ENCODE measurements around the gene TNFRSF8. TPM values are rescaled to one million over a fixed set of nuclear protein-coding genes. Genes with fewer than 3 reads are reported as not detected.

The TNFRSF8 gene
- total and polyA plus RNA-seq, 7 donors: 0.25 to 0.86 (median 0.49) TPM

GRCh38 chr1:12178511-12178910 lies 115.4 kb downstream of the TNFRSF8 start:
- intact Hi-C loops (cut with DNase I): no loop called here
- Histone ChIP-seq H3K36me3 (ENCODE audit: insufficient read depth in 1 of 2, low read depth in 1 of 2) (no peaks in the 10 kb centered on the region), H3K4me1 (peaks cover 21% of the 10 kb centered on the region), H3K27me3 (ENCODE audit: insufficient read depth in 3 of 3, low read length in 2 of 3) (no peaks in the 10 kb centered on the region), H3K4me3 (no peak overlapping the region), H3K9me3 (no peaks in the 10 kb centered on the region), H3K27ac (peak overlapping the region; percentile 58)
- TF ChIP-seq CTCF (IDR thresholded peaks at IDR 0.05): no peak
- DNase-seq: no peak
- WGBS, 3 donors: 56 to 68% (median 57%) methylated on average over 10 to 11 of the region's 11 CpGs
- ATAC-seq: no peak

- Histone ChIP-seq H3K4me3 (no peak overlapping the region), H3K4me1 (peaks cover 24% of the 10 kb centered on the region), H3K27ac (peak overlapping the region; percentile 58), H3K9me3 (no peaks in the 10 kb centered on the region), H3K27me3 (ENCODE audit: insufficient read depth in 3 of 3, low read length in 2 of 3) (no peaks in the 10 kb centered on the region), H3K36me3 (ENCODE audit: insufficient read depth in 1 of 2, low read depth in 1 of 2) (no peaks in the 10 kb centered on the region)
- ATAC-seq: no peak
- intact Hi-C loops (cut with DNase I): no loop called here
- WGBS, 3 donors: 56 to 68% (median 67%) methylated on average over 17 of the region's 17 CpGs
- no peak for DNase-seq
- no peak for TF ChIP-seq CTCF (IDR thresholded peaks at IDR 0.05)
Observed at GRCh38 chr1:12179111-12179519, 116.0 kb downstream of the TNFRSF8 start.

GRCh38 chr1:12179676-12180075 lies 116.6 kb downstream of the TNFRSF8 start:
- Histone ChIP-seq H3K36me3 (ENCODE audit: insufficient read depth in 1 of 2, low read depth in 1 of 2) (no peaks in the 10 kb centered on the region), H3K27ac (peak overlapping the region; percentile 58), H3K4me1 (peaks cover 21% of the 10 kb centered on the region), H3K27me3 (ENCODE audit: insufficient read depth in 3 of 3, low read length in 2 of 3) (no peaks in the 10 kb centered on the region), H3K4me3 (no peak overlapping the region), H3K9me3 (no peaks in the 10 kb centered on the region)
- WGBS, 3 donors: 87 to 95% (median 94%) methylated on average over 8 of the region's 8 CpGs
- ATAC-seq (no peak), DNase-seq (no peak)
- intact Hi-C loops (cut with DNase I): no loop called here
- no peak for TF ChIP-seq CTCF (IDR thresholded peaks at IDR 0.05)

GRCh38 chr1:12180315-12180714 lies 117.2 kb downstream of the TNFRSF8 start:
- intact Hi-C loops (cut with DNase I): no loop called here

More at GRCh38 chr1:12180315-12180714, 117.2 kb downstream of the TNFRSF8 start:
- Histone ChIP-seq H3K9me3 (no peaks in the 10 kb centered on the region), H3K27me3 (ENCODE audit: insufficient read depth in 3 of 3, low read length in 2 of 3) (no peaks in the 10 kb centered on the region), H3K4me3 (no peak overlapping the region), H3K4me1 (peaks cover 21% of the 10 kb centered on the region), H3K36me3 (ENCODE audit: insufficient read depth in 1 of 2, low read depth in 1 of 2) (no peaks in the 10 kb centered on the region), H3K27ac (peak overlapping the region; percentile 58)
- WGBS, 3 donors: 61 to 78% (median 70%) methylated on average over 10 of the region's 10 CpGs
- peak; percentile 5 to 77 (median 60) for ATAC-seq
- TF ChIP-seq CTCF (IDR thresholded peaks at IDR 0.05): no peak
- peak; percentile 57 to 75 for DNase-seq
